Measurements from ENCODE around the gene TSC1.

TSC1 gene

DNA sequence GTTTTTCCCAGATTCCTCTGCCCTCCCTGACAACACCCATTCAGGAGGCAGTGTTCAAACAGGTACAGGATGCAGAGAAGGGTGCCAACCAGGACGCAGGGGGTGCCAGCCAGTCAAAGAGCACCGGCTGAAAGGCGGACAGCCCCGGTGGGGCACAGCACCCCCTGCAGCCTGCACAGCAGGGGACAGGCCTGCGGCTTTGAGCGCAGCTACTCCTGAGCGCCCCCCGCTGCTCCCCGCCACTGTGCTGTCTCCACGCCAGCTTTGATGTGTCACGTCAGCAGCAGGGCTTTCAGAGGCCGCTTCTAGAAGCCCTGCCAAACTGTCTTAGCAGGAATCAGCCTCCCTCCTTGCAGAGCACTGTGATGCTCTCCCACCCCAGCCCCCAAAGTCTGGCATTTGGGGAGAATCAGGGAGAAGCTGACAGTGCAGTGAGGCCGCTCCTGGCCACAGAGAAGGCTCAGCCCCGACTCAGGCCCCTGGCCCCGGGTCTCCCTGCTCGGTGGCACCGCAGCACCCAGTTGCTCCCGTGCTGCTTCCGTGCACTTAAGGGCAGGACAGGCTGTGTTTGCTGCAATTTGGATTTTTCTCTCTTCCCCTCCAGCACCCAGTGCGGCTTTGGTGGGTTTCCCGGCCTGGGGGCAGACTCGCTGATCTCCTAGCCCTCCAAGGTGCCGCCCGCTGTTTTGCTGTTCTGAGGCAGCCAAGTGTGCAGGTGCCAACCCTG is 86.6 kb downstream of the TSC1 start:
- DNase-seq = no peak

DNA sequence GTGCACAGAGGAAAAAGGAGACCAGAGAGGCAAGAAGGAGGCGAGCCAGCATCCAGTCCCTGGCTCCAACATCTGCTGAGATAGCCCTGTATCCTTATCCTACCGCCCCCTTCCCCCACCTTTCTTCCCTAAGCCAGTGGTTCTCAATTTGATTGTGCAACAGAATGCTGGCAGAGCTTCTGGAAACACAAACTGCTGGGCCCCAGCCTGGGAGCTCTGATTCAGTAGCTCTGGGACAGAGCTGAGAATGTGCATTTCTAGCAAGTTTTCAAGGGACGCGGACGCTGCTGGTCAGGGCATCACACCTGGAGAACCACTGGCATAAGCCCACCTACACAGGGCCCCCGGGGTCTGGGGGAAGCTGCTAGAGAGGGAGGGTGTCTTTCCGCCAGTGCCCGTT is 87.4 kb downstream of the TSC1 start:
- DNase-seq = no peak

DNA sequence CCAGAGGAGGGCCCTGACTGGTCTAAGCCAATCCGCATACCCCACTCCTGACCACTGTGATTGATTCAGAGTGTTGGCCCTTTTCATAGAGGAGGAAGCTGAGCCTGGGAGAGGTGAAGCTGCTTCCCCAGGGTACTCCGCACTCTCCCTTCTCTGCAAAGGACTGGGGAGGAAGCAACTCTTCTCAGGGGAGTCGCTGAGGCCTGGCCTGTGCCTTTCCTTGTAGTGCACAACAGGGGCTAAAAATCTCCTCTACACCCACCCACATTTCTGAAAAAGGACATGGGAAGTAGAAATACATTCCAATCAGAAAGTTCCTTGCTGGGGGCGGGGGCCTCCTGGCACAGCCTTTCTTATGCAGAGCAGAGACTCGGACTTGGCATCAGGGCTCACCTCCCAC is 88.5 kb downstream of the TSC1 start:
- DNase-seq = no peak

DNA sequence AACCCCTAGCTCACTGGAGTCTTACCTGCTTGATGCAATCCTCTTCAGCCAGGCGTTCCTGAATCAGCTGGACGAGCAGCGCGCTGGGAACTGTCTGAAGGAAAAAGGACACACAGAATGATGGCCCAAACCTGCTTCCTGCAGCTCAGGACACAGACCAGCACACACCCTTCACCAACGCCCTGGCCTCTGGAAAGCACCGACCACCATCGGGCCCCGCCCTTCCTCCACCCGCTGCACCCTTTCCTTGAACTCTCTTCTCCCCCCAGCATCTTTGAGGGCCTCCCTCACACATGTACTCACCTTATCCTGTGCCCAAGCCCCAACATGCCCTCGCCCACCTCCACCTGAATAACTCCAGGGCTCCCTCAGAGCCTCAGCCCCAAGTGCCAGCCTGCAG is 89.6 kb downstream of the TSC1 start:
- DNase-seq = no peak

DNA sequence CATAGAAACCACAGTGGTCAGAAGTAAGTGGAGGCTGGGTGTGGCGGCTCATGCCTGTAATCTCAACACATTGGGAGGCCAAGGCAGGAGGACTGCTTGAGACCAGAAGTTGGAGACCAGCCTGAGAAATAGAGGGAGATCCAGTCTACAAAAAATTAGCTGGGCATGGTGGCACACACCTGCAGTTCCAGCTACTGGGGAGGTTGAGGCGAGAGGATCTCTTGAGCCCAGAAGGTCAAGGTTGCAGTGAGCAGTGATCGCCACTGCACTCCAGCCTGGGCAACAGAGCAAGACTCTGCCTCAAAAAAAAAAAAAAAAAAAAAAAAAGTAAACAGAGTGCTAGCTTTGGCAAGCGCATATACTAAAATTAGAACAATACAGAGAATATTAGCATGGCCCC is 90.9 kb downstream of the TSC1 start:
- DNase-seq = no peak

DNA sequence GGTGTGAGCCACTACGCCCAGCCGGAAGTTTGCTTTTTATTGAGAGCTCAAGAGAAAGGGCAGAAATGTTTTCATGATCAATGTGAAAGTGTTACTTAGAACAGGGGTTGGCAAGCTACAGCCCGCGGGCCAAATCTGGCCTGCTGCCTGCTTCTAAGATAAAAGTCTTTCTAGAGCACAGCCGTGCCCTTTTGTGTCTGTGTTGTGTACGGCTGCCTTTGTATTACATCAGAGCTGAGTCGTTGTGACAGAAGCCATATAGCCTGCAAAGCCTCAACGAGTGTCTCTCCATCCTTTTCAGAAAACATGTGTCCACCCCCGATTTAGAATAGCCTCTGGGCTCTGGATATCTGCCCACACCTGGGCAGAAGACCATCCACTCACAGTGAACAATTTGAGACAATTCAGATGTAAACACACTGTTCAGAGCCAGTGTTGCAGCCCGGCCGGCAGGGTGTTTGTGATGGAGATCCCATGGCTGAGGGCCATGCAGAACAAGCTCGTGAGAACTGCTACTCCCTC is 95.2 kb downstream of the TSC1 start:
- DNase-seq = no peak

DNA sequence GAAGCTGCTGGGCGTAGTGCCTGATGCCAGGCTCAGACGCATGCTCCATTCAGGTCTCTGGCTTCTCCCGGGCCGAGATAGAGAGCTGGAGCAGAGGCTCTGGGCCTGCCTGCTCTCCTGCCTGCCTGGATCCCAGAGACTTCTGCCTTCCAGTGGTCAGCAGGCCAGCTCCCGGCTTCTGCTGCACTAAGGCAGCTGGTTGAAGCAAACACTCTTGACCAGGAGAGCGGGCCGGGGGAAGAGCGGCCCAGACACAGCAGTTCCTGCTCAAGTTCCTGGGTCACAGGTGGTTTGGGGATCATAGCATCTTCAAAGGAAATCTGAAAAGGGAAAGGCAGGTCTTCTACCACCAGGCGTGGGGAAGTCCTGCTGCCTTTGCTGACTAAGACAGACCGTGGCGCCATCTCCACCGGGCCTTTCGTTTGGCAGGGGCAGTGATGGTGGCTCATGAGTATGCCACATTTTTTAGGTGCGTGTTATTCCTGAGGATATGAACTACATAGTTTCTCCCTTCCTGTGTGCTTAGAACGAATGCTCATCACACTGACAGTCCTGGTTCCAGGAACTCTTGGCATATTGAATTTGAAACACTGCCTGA is 97.4 kb downstream of the TSC1 start:
- DNase-seq = no peak

DNA sequence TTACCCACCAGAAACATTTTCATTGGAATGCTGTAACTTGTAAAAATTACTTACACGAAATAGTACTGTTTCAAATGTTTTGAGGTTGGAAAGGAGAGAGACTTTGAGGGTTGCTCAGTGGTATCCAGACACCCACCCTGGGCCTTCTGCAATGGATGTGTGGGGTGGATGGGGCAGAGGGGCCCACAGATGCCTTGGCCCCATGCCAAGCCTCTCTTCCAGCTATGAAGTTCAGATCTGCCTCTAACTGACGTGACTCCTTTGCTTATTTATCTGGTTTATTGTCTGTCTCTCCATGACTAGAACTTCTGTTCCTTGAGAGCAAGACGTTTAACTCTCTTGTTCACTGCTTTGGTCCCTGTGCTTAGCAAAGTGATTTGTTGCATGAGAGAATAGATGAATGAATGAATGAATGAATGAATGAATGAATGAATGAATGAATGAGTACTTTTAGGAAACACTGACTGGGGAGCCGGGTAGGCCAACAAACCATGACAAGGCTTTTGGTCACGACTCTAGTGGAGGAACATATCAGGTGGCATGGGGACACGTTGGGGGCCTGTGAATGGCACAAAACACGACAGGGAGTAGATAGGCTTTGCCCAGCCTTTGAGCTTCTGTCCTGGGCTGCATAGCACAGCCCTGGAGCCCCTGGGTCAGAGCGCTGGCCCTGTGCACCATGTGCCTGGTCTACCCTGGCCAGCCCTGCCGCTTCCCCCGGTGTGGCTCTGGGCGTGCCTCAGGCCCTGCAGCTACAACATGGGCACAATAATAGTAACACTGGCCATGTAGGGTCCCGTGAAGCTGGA is 98.1 kb downstream of the TSC1 start:
- no peak for DNase-seq

DNA sequence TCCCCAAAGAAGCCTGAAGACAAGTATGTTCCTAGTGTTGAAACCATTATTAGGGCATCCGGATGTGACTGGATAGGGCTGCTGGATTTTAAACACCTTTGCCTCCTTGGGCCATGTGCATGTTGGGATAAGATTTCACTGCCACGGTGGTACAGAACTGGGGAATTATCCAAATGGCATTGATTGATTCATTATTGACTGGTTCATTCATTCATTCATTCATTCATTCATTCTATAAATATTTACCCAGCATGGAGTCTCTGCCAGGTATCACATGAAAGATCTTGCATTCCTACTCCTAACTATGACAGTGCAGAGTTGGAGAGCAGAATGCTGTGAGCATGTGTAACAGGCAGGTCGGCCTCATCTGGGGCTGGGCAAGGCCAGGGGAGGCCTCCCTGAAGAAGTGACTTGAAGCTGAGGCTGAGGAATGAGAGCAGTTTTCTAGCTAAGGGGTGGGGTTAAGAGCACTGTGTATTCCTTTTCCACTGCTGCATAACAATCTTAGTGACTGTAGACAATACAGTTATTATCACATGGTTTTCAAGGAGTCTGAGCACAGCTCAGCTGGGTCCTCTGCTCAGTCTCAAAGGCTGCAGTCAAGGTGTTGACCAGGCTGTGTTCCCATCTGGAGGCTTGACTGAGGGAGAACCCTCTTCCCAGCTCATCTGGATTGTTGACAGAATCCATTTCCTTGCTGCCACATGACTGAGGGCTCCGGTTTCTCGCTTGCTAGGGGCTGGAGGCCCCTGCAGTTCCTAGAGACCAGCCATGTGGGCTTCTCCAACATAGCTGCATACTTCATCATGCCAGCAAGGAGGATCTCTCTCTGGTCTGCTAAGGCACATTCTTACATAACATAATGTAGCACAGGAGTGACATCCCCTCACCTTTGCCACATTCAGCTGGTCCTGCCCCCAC is 102.0 kb downstream of the TSC1 start:
- no peak for DNase-seq

Measured in SHP77 (cell line).